GM18517 (cell line): ENCODE results near the gene CRELD2.

Experiments used
- ATAC-seq: cut with Tn5 transposase; IDR thresholded peaks from one replicate; pipeline ENCODE4 v1.9.1; 2021; ENCODE audit warnings: mild to moderate bottlenecking, moderate library complexity; ENCODE audit not compliant: unreplicated experiment

Gene CRELD2, protein sequence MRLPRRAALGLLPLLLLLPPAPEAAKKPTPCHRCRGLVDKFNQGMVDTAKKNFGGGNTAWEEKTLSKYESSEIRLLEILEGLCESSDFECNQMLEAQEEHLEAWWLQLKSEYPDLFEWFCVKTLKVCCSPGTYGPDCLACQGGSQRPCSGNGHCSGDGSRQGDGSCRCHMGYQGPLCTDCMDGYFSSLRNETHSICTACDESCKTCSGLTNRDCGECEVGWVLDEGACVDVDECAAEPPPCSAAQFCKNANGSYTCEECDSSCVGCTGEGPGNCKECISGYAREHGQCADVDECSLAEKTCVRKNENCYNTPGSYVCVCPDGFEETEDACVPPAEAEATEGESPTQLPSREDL

DNA sequence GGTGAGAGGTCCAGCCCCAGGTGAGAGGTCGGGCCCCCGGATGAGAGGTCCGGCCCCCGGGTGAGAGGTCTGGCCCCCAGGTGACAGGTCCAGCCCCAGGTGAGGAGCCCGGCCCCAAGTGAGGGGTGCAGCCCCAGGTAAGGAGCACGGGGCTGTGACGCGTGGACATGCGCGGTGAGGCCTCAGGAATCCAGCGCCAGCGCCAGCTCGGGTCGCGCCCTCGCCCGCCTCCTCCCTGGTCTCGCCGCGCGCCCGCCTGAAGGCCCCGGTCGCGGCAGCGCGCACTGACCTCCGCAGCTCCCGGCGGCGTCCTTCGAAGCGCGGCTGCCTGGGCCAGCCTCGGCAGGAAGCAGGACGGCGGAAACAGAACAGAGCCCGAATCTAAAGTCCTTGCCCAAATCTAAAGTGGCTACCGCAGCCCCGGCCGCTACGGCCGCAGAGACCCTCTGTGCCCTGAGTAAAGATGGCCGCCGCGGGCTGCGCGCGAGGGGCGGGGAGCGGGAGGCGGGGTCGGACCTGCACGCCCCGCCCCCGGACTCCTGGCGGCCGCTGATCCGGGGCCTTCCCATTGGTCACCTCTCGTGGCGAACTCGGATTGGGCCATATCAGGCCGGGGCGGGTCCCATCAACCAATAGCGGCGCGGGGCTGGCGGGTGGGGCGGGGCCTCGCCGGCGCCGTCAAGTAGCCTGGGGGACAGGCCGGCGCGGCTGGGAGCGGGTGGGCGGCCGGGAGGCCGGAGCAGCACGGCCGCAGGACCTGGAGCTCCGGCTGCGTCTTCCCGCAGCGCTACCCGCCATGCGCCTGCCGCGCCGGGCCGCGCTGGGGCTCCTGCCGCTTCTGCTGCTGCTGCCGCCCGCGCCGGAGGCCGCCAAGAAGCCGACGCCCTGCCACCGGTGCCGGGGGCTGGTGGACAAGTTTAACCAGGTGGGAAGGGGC, at the start of gene CRELD2, which contains the start of gene ALG12:
CRELD2 (plus strand) TSS at position 661 of the 937 bp plus-strand sequence; CDS start at position 797, 136 bp downstream.
ALG12 (minus strand) TSS at position 465 of the 937 bp plus-strand sequence. CDS start 4,673 bp downstream, outside the sequence.
- peak; percentile 79 for ATAC-seq

DNA sequence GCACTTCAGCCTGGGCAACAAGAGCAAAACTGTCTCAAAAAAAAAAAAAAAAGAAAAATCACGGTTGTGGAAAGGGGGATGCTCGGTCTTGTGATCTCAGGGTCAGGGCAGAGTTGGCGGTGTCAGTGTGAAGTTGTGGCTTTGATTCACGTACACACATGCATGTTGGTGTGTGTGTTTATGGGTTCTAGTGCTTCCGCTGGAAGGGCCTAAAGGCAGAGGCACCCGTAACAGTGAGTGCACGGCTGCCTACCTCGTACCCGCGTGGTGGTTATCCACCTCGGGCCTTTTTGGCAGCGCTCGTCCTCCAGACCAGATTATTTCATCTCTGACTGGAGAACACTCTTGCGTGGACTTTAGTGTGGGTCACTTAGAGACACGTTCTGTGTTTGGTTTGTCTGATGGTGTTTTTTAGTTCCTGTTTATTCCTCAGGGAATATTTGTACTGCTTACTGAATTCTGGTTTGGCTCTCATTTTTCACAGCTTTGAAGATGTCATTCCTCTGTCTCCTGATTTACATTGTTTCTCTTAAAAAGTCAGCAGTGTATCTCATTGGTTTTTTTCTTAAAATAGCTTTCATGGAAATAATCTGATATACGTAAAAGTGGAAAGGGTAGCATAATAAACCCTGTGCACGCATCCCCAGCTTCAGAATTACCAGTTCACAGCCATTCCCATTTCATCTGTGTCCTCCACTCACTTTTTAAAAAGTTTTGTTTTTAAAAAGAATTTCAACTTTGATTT, 49.2 kb upstream of the CRELD2 start:
- no peak for ATAC-seq

DNA sequence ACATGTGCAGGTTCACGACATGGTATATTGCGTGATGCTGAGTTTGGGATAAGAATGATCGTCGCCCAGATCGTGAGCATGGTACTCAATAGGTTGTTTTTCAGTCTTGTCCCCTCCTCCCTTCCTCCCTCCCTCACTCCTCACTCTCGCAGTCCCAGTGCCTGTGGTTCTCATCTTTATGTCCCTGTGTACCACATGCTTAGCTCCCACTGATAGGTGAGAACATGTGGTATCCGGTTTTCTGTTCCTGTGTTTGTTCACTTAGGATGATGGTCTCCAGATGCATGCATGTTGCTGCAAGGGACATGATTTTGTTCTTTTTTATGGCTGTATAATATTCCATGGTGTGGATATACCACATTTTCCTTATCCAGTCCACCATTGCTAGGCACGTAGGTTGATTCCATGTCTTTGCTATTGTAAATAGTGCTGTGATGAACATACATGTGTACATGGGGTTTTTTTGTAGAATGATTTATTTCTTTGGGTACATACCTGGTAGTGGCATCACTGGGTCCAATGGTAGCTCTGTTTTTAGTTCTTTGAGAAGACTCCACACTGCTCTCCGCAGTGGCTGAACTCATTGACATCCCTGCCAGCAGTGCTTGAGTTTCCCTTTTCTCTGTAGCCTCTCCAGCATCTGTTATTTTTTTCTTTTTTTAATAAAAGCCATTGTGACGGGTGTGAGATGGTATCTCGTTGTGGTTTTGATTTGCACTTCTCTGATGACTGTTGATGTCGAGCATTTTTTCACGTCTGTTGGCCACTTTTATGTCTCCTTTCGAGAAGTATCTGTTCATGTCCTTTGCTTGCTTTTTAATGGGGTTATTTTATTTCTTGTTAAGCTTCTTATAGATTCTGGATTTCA, 48.4 kb upstream of the CRELD2 start:
- no peak for ATAC-seq

DNA sequence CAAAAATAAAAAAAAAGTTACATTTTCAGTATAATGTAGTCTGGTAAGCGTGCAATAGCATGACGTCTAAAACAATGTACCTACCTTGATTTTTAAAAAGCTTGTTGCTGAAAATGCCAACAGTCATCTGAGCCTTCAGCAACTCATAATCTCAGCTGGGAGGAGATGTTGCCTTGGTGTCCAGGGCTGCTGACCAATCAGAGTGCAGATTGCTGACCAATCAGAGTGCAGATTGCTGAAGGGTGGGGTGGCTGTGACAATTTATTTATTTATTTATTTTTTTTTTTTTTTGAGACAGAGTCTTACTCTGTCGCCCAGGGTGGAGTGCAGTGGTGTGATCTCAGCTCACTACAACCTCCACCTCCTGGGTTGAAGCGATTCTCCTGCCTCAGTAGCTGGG, 47.0 kb upstream of the CRELD2 start:
- ATAC-seq: no peak

DNA sequence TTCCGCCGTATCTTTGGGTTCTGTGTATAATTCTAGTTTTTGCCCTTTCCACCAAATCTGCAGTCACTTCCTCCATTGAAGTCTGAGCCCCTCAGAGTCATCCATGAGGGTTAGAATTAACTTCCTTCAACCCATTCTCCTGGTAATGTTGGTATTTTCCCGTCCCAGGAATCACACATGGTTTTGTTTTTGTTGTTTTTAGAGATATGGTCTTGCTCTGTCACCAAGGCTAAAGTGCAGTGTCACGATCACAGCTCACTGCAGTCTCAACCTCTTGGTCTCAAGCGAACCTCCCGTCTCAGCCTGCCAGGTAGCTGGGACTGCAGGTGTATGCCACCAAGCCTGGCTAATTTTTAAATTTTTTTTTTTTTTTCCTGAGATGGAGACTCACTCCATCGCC, 46.1 kb upstream of the CRELD2 start:
- no peak for ATAC-seq

DNA sequence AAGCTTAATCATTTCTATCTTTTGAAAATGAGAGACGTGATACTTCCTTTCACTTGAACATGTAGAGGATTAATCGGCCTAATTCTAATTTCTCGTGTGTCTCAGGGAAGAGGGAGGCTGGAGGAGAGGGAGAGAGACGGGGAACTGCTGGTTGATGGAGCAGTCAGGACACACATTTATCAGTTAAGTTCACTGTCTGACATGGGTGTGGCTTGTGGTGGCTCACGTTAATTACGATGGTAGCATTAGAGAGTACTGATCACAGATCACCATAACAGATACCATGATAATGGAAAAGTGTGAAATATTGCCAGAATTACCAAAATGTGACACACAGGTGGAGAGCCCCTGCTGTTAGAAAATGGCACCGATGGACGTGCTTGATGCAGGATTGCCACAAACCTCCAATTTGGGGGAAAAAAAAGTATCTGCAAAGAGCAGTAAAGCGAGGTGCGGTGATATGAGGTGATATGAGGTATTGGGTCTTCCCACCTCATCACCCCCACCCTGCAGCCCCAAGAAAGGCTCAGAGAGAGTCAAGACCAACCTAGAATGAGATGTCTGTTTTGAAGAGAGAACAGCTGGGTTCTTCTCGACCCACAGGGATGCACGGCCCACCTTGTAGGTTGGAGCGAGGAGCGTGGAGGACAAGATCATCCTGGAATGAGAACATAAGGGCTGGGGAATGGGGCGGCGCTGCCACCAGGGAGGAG, 45.0 kb upstream of the CRELD2 start:
- no peak for ATAC-seq

DNA sequence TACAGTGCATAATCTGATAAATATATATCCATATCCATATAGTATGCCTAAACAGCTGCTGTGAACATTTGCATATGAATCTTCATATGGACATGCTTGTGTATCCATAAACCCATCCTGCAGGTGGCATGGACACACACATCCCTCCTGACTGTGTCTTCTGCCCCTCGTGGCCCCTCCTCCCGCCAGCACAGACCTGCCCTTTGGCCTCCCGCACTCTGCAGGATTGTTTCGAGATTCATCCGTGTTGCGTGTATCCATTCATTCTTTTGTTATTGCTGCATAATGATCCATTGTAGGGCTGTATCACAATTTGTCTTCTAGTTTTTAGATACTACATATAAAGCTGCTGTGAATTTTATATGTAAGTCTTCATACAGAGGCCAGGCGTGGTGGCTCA, 40.8 kb upstream of the CRELD2 start:
- no peak for ATAC-seq

DNA sequence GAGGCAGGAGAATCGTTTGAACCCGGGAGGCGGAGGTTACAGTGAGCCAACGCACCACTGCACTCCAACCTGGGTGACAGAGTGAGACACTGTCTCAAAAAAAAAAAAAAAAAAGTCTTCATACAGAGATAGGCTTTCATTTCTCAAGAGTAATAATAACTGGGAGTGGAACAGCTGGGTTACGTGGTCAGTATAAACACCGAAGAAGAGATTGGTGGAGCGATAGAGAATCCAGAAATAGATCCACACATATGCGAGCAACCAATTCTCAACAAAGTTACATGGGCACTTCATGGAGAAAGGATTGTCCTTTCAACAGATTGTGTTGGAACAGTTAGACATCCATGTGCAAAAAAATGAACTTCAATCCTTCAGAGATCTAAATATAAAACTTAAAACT, 40.2 kb upstream of the CRELD2 start:
- no peak for ATAC-seq

DNA sequence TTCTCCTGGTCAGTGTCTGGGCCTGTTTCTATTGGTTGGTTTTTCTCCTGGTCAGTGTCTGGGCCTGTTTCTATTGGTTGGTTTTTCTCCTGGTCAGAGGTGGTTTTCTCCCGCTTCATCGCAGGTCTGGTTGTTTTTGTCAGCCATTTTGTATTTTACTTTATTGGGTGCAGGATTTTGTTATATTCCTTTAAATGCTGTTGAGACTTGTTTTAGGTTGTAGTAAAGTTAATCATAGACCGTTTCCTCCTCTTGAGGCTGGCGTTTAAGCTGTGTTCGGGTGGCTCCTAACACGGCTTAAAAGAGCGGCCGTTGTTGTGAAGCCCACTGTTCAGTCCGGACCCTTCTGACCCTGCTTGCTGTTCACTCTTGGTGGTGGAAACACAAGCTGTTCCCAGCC, 38.6 kb upstream of the CRELD2 start:
- no peak for ATAC-seq

DNA sequence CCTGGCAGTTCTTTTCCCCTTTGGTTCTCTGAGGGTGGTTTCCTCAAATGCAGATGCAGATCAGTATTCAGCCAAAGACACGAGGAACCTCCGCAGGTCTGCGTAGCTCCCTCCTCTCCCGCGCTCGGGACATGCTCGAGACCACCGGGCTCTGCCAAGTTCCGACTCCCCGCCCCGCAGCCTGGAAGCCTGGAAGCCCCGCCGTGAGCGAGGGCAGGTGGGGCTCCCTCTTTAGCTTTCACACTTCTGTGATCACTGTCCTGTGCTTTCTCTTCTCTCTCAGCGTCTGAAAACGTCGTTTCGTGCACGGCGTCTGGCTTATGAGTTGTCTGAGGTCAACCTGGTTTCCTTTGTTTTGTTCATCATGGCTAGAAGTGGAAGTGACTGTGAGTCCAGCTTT, 38.2 kb upstream of the CRELD2 start:
- no peak for ATAC-seq

DNA sequence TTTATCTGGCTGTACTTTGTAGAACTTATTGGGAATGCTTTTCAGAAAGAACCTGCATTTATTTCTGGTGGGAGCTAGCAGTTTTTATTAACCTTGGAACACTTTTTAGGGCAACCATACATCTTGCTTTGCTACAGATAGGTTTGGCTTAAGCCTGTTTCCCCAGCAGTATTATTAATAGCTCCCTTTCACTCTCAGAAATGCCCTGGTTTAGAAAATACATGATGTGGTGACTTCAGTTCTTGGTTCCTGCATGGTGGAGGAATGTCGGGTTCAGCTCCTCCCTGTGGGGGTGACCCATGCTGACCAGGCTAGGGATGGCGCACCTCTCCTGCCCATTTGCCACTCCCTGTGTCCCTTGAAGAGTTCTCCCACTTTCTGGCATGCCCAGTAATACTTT, 36.6 kb upstream of the CRELD2 start:
- ATAC-seq: no peak

DNA sequence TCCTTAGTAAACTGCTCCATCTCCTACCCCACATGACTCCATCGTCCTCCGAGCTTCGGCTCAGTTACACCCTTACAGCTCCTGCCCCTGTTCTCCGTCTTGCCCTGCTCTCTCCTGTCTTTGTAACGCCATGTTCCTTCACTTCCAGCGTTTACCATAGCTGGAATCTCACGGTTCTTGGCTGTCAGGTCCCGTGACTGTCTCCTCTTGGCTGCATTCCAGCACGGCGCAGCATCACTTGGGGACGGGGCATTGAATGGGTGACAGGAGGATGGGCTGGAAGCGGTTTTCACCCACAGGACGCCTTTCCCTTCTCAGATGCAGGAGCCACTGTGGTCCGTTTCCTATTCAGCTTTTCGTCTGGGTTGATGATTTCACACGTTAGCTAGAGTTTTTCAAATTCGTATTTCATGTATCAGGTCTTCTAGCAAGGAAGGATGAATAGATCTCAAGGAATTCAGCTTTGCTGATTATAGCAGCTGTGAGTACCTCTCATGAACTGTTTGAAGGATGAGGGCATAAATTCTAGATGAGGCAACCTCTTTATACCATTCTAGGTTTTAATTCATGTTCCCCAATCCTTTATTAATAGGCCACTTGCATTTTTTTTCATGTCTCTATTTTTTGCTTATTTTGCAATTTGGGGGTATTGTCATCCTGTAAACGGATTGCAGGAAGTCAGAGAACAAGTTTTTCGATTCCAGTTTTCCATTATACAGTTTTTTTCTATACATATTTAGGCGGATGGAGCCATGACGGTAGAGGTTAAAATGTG, 35.7 kb upstream of the CRELD2 start:
- ATAC-seq: no peak

DNA sequence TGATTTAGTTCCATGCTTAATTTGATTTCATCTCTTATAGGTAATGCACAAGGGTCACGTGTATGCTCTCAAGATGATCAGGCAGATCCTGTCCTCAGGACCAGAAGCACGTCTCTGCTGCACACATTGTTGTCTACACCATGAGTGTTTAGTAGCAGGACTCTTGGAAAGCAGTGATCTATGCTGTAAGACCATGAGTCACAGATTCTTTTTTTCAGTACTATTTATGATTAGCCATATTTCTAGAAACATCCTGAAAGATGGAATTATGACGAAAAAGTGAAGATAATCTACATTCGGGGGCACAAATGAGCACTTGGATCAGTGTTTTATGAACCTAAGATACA, 35.2 kb upstream of the CRELD2 start:
- ATAC-seq: no peak

DNA sequence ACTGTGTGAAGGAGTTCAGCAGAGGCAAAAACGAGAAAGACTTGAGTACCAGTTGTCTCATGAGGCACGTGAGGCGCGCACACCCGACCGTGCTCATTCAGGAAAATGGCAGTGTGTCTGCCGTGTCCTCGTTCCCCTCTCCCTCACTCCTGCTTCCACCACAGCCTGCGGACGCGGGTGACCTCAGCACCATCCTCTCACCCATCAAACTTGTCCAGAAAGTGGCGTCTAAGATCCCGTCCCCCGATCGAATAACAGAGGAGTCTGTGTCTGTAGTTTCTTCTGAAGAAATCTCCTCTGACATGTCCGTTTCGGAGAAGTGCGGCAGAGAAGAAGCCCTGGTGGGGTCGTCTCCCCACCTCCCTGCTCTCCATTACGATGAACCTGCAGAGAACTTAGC, 34.4 kb upstream of the CRELD2 start:
- no peak for ATAC-seq

DNA sequence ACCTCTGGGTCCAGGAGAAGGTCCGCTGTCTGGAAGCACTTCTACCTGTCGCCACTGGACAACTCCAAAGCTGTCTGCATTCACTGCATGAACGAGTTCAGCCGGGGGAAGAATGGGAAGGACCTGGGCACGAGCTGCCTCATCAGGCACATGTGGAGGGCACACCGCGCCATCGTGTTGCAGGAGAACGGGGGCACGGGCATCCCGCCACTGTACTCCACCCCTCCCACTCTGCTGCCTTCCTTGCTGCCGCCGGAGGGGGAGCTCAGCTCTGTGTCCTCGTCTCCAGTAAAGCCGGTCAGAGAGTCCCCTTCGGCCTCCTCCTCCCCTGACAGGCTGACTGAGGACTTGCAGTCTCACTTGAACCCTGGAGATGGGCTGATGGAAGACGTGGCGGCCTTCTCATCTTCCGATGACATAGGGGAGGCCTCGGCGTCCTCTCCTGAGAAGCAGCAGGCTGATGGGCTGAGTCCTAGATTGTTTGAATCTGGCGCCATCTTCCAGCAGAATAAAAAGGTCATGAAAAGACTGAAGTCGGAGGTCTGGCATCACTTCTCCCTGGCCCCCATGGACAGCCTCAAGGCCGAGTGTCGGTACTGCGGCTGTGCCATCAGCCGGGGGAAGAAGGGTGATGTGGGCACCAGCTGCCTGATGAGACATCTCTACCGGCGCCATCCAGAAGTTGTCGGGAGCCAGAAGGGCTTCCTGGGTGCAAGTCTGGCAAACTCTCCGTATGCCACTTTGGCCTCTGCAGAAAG, 33.8 kb upstream of the CRELD2 start:
- no peak for ATAC-seq

DNA sequence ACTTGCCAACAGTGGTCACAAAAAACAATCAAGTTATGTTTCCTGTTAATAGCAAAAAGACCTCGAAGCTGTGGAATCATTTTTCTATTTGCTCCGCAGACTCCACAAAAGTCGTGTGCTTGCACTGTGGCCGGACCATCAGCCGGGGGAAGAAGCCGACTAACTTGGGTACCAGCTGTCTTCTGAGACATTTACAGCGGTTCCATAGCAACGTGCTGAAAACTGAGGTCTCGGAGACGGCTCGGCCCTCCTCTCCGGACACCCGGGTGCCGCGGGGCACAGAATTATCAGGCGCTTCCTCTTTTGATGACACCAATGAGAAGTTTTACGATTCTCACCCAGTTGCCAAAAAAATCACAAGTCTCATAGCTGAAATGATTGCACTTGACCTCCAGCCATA, 33.2 kb upstream of the CRELD2 start:
- no peak for ATAC-seq

DNA sequence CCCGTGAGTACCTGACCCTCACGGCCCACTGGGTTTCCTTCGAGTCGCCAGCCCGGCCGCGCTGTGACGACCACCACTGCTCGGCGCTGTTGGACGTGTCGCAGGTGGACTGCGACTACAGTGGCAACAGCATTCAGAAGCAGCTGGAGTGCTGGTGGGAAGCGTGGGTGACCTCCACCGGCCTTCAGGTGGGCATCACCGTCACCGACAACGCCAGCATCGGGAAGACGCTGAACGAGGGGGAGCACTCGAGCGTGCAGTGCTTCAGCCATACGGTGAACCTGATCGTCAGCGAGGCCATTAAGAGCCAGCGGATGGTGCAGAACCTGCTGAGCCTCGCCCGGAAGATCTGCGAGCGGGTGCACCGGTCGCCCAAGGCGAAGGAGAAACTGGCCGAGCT, 32.6 kb upstream of the CRELD2 start:
- ATAC-seq: no peak

DNA sequence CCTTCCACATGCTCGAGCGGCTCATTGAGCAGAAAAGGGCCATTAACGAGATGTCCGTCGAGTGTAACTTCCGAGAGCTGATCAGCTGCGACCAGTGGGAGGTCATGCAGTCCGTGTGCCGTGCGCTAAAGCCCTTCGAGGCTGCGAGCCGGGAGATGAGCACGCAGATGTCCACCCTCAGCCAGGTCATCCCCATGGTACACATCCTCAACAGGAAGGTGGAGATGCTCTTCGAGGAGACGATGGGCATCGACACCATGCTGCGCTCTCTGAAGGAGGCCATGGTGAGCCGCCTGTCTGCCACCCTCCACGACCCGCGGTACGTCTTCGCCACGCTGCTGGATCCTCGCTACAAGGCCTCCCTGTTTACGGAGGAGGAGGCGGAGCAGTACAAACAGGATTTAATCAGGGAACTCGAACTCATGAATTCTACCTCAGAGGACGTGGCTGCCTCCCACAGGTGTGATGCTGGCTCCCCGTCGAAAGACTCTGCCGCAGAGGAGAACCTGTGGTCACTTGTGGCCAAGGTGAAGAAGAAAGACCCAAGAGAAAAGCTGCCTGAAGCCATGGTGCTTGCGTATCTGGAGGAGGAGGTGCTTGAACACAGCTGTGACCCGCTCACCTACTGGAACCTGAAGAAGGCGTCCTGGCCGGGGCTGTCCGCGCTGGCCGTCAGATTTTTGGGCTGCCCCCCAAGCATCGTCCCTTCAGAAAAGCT, 31.9 kb upstream of the CRELD2 start:
- ATAC-seq: no peak
